H1 (cell line): ENCODE data around the gene FSTL4. TPM values are rescaled to one million over a fixed set of nuclear protein-coding genes. Genes with fewer than 3 reads are reported as not detected.

Experiments used
- CTCF ChIA-PET: fragments of 300-600 bp; sonication (Branson Sonifier 250); formaldehyde crosslinking; loops from one replicate; lab custom pipeline; 2021; ENCODE audit not compliant: partially characterized antibody; lab: Charles Lee
- POLR2A ChIA-PET: fragments of 300-600 bp; sonication (Branson Sonifier 250); formaldehyde crosslinking; loops from one replicate; lab custom pipeline; 2021; ENCODE audit warnings: inconsistent platforms; ENCODE audit not compliant: partially characterized antibody; lab: Charles Lee
- DNase-seq, 2 experiments: peaks; one replicate each; pipeline versions ENCODE4 v3.0.0 to v3.0.0-alpha.2; 2010 to 2022; ENCODE audit warnings: low spot score in 2 of 2, low read depth in 1 of 2, mixed read lengths in 1 of 2
- FAIRE-seq: peaks from 2 replicates; lab custom pipeline; 2011; peaks lifted over from hg19 to GRCh38; lab: Jason Lieb, UNC
- H2AFZ ChIP-seq: 2 replicates; pipeline ENCODE4 v1.8.1; 2012; ENCODE audit warnings: low read length, inconsistent platforms
- H2AK5ac ChIP-seq: 2 replicates; pipeline ENCODE4 v1.6.1; 2013; ENCODE audit warnings: low read depth, low read length
- H2BK120ac ChIP-seq: replicated peaks from 2 replicates; pipeline ENCODE3; 2013; ENCODE audit warnings: low read depth, low read length, inconsistent platforms
- H2BK12ac ChIP-seq: 2 replicates; pipeline ENCODE4 v1.6.1; 2013; ENCODE audit warnings: low read depth, low read length
- H2BK15ac ChIP-seq: 2 replicates; pipeline ENCODE4 v1.6.1; 2013; ENCODE audit warnings: low read length
- H2BK20ac ChIP-seq: 2 replicates; pipeline ENCODE4 v1.6.1; 2013; ENCODE audit warnings: low read length
- H2BK5ac ChIP-seq: 2 replicates; pipeline ENCODE4 v1.6.1; 2013; ENCODE audit warnings: low read depth, low read length
- H3K14ac ChIP-seq: 2 replicates; pipeline ENCODE4 v1.6.1; 2013; ENCODE audit warnings: inconsistent platforms; ENCODE audit not compliant: insufficient read length
- H3K18ac ChIP-seq: 2 replicates; pipeline ENCODE4 v1.6.1; 2013; ENCODE audit warnings: low read length; ENCODE audit errors: extremely low read depth
- H3K23ac ChIP-seq: 2 replicates; pipeline ENCODE4 v1.6.1; 2013; ENCODE audit warnings: inconsistent platforms; ENCODE audit not compliant: insufficient read length
- H3K23me2 ChIP-seq: 2 replicates; pipeline ENCODE4 v1.6.1; 2013; ENCODE audit warnings: low read depth, low read length
- H3K27ac ChIP-seq: 2 replicates; pipeline ENCODE4 v1.6.1; 2011; ENCODE audit warnings: low read depth, low read length, inconsistent platforms
- H3K27me3 ChIP-seq, 4 experiments: replicated peaks in 1 of 4; 1 replicate in 1 of 4; 2 replicates in 3 of 4; pipeline versions ENCODE4 v1.6.1 to v1.8.1; 2011 to 2013; ENCODE audit warnings: low read length in 3 of 4, mild to moderate bottlenecking in 3 of 4, inconsistent platforms in 2 of 4, mixed read lengths in 2 of 4, moderate library complexity in 1 of 4; ENCODE audit not compliant: control insufficient read depth in 3 of 4, insufficient read depth in 3 of 4; ENCODE audit errors: extremely low read depth in 1 of 4
- H3K36me3 ChIP-seq, 4 experiments: 2 replicates each; pipeline versions ENCODE4 v1.6.1 to v1.8.1; 2011 to 2013; ENCODE audit warnings: mild to moderate bottlenecking in 4 of 4, low read length in 3 of 4, moderate library complexity in 2 of 4, control low read depth in 1 of 4, inconsistent platforms in 1 of 4; ENCODE audit not compliant: insufficient read depth in 4 of 4, control insufficient read depth in 2 of 4
- H3K4ac ChIP-seq: replicated peaks from 2 replicates; pipeline ENCODE3; 2013; ENCODE audit warnings: low read length, low read depth, mixed read lengths, inconsistent platforms; ENCODE audit not compliant: insufficient read length
- H3K4me1 ChIP-seq, 4 experiments: replicated peaks in 1 of 4; 1 replicate in 1 of 4; 2 replicates in 3 of 4; pipeline versions ENCODE4 v1.6.1 to v1.8.1; 2011 to 2013; ENCODE audit warnings: low read length in 3 of 4, inconsistent platforms in 2 of 4, mixed read lengths in 1 of 4; ENCODE audit not compliant: insufficient read depth in 4 of 4, control insufficient read depth in 3 of 4
- H3K4me2 ChIP-seq, 2 experiments: 2 replicates each; pipeline versions ENCODE4 v1.6.1 to v1.8.1; 2011 to 2013; ENCODE audit warnings: low read depth in 2 of 2, low read length in 2 of 2, control low read depth in 1 of 2, inconsistent platforms in 1 of 2, mild to moderate bottlenecking in 1 of 2; ENCODE audit not compliant: insufficient read depth in 1 of 2
- H3K4me3 ChIP-seq, 4 experiments: fragments of 200-600, 300-600 bp in 1 of 4; sonication (generic), shearing (Covaris generic), sonication (Bioruptor Twin) in 1 of 4; 2 replicates each; pipeline versions ENCODE4 v1.5.1 to v1.8.1; 2011 to 2016; ENCODE audit warnings: low read length in 4 of 4, low read depth in 3 of 4, control low read depth in 2 of 4, inconsistent platforms in 2 of 4, mild to moderate bottlenecking in 2 of 4, mixed read lengths in 1 of 4, moderate library complexity in 1 of 4; ENCODE audit not compliant: insufficient read depth in 2 of 4; ENCODE audit errors: extremely low read depth in 1 of 4
- H3K56ac ChIP-seq: replicated peaks from 2 replicates; pipeline ENCODE3; 2013; ENCODE audit warnings: low read depth, mild to moderate bottlenecking, mixed read lengths, low read length, inconsistent platforms; ENCODE audit not compliant: insufficient read length
- H3K79me1 ChIP-seq: 2 replicates; pipeline ENCODE4 v1.6.1; 2013; ENCODE audit warnings: low read depth, low read length, control low read depth
- H3K79me2 ChIP-seq, 2 experiments: 2 replicates each; pipeline versions ENCODE4 v1.6.1 to v1.8.1; 2012 to 2013; ENCODE audit warnings: low read length in 2 of 2, mild to moderate bottlenecking in 2 of 2, inconsistent platforms in 1 of 2; ENCODE audit not compliant: insufficient read depth in 2 of 2, control insufficient read depth in 1 of 2
- H3K9ac ChIP-seq, 4 experiments: replicated peaks in 1 of 4; 1 replicate in 1 of 4; 2 replicates in 3 of 4; pipeline versions ENCODE4 v1.6.1 to v1.8.1; 2011 to 2013; ENCODE audit warnings: low read depth in 3 of 4, low read length in 3 of 4, control low read depth in 2 of 4, mild to moderate bottlenecking in 2 of 4, moderate library complexity in 2 of 4, inconsistent platforms in 1 of 4; ENCODE audit errors: extremely low read depth in 1 of 4
- H3K9me3 ChIP-seq, 2 experiments: 2 replicates each; pipeline versions ENCODE4 v1.6.1 to v1.8.1; 2012 to 2013; ENCODE audit warnings: mild to moderate bottlenecking in 2 of 2, moderate library complexity in 2 of 2, control low read depth in 1 of 2, inconsistent platforms in 1 of 2, low read depth in 1 of 2, low read length in 1 of 2, mixed read lengths in 1 of 2; ENCODE audit not compliant: insufficient read depth in 2 of 2
- H4K20me1 ChIP-seq, 2 experiments: replicated peaks in 1 of 2; 2 replicates each; pipeline versions ENCODE3 to v1.8.1; 2011 to 2013; ENCODE audit warnings: inconsistent platforms in 2 of 2, low read length in 2 of 2, mild to moderate bottlenecking in 1 of 2; ENCODE audit not compliant: insufficient read depth in 2 of 2, control insufficient read depth in 1 of 2
- H4K5ac ChIP-seq: 2 replicates; pipeline ENCODE4 v1.6.1; 2013; ENCODE audit warnings: low read length, low read depth, mixed read lengths, inconsistent platforms; ENCODE audit not compliant: insufficient read length
- H4K8ac ChIP-seq: 2 replicates; pipeline ENCODE4 v1.8.0; 2013; ENCODE audit warnings: mild to moderate bottlenecking, moderate library complexity, low read length, inconsistent platforms; ENCODE audit not compliant: insufficient read depth; ENCODE audit errors: extremely low read depth
- H4K91ac ChIP-seq: replicated peaks from 2 replicates; pipeline ENCODE3; 2013; ENCODE audit warnings: low read length, mixed read lengths, inconsistent platforms; ENCODE audit not compliant: insufficient read length
- JUND ChIP-seq: IDR thresholded peaks from 2 replicates; pipeline ENCODE4 v1.6.1; 2011; ENCODE audit warnings: mild to moderate bottlenecking, improper control_type of control experiment, low read length
- KDM4A ChIP-seq: IDR thresholded peaks from one replicate; pipeline ENCODE4 v1.7.1; 2012; ENCODE audit warnings: low read depth, mild to moderate bottlenecking, moderate library complexity, low read length, inconsistent platforms; ENCODE audit not compliant: severe bottlenecking
- RFX5 ChIP-seq: IDR thresholded peaks from 2 replicates; pipeline ENCODE4 v1.6.1; 2011; ENCODE audit warnings: low read depth, low read length, improper control_type of control experiment, borderline replicate concordance
- WGBS, 2 experiments: shearing (Covaris generic) in 1 of 2; methylation state at CpG; one replicate each; pipeline versions ENCODE4 v1.1.6 to v1.1.7; 2013 to 2015; ENCODE audit warnings: low lambda C conversion rate in 2 of 2, mixed read lengths in 2 of 2, inconsistent platforms in 1 of 2, low coverage in 1 of 2, missing lambda C conversion rate in 1 of 2; ENCODE audit not compliant: insufficient replicate concordance in 2 of 2, insufficient coverage in 1 of 2, insufficient read length in 1 of 2; ENCODE audit errors: extremely low coverage in 1 of 2, missing lambda C conversion rate in 1 of 2; 5-methylcytosine and 5-hydroxymethylcytosine counted together
- polyA plus RNA-seq, 7 experiments: library from polyadenylated mRNA; depleted of rRNA in 3 of 7; stranded (reverse) in 5 of 7; unstranded in 2 of 7; fragments of >200 nt in 5 of 7; fragments of 200-250 nt in 2 of 7; gene quantifications; 1 replicate in 5 of 7; 2 replicates in 1 of 7; 4 replicates in 1 of 7; pipeline versions ENCODE4 v1.2.1 to v1.2.3, GENCODE V29; 2011 to 2013; ENCODE audit warnings: missing spikeins in 2 of 7, mixed read lengths in 2 of 7
- total RNA-seq: library from RNA; stranded (reverse); fragmentation: NEBNext Ultra II Directional; extraction: Animal tissue kit (Norgen Biotek cat#: 25700); gene quantifications from 2 replicates; pipeline ENCODE4 v1.2.1, GENCODE V29; 2021

FSTL4 gene
- total and polyA plus RNA-seq, 2 of the 8 experiments (the other 6 are each of a cell fraction or from before 2014, with no cell fraction given) = 3.1 to 4.1 TPM

DNA sequence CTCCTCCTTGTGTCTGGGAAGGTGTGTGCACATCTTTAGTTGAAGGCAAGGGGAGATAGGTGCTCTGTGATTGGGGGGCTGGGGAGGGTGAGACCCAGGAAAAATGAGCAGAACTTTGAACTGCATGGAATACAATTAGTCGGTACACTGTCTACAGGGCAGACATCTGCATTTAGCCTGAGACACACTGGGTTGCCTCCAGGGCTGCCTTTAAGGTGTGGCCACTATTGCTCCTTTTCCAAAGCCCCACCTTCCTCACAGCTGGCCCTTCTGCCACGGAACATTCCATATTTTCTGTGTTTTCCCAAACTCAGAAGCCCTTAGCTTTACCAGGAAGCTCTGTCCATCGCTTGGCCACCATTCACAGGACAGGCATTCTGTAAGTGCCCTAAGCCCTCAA lies 312.6 kb downstream of the FSTL4 start:
- Histone ChIP-seq H3K27me3 (no peaks in the 10 kb centered on the region), H4K8ac (no peak overlapping the region), H3K23ac (no peak overlapping the region), H3K79me1 (no peaks in the 10 kb centered on the region), H4K91ac (no peak overlapping the region), H2BK20ac (no peak overlapping the region), H3K79me2 (no peaks in the 10 kb centered on the region), H2BK15ac (no peak overlapping the region), H3K4me3 (no peak overlapping the region), H2AFZ (no peak overlapping the region), H3K4me1 (no peaks in the 10 kb centered on the region), H2BK5ac (no peak overlapping the region), H3K18ac (no peak overlapping the region), H3K4me2 (no peak overlapping the region), H3K56ac (no peak overlapping the region), H4K5ac (no peak overlapping the region), H3K9ac (no peak overlapping the region), H2AK5ac (no peak overlapping the region), H2BK120ac (no peak overlapping the region), H3K36me3 (no peaks in the 10 kb centered on the region), H3K27ac (no peak overlapping the region), H3K23me2 (no peaks in the 10 kb centered on the region), H2BK12ac (no peak overlapping the region), H3K4ac (no peak overlapping the region), H4K20me1 (no peaks in the 10 kb centered on the region), H3K14ac (no peak overlapping the region), H3K9me3 (no peaks in the 10 kb centered on the region)
- FAIRE-seq = no peak
- ChIA-PET POLR2A (interaction anchor here (1.1 kb wide), 1 partner anchor 100 kb away, joined by 3 read pairs; no protein-coding TSS in a partner anchor), CTCF (interaction anchor here (0.9 to 12.9 kb wide), 5 partner anchors 10 to 48 kb away, joined by 3 to 116 read pairs (median 4); no protein-coding TSS in a partner anchor)
- TF ChIP-seq RFX5 (no peak), KDM4A (no peak), JUND (no peak)
- WGBS, 2 experiments = 89% methylated on average over 3 of the region's 3 CpGs; no CpG with 5 or more reads in 1 of the 2 experiments
- DNase-seq = no peak
